ENCODE results near the gene SLC40A1. TPM values are rescaled to one million over a fixed set of nuclear protein-coding genes. Genes with fewer than 3 reads are reported as not detected.

SLC40A1 gene
- total RNA-seq, 1 experiment from 2014 or later, result 0.87 TPM

GRCh38 chr2:189587780-189588179 is 7.2 kb upstream of the SLC40A1 start:
- DNase-seq (ENCODE audit: low read depth in 1 of 2, low spot score in 2 of 2), result no peak
- Histone ChIP-seq H3K27me3 (replicated peaks) (peaks cover 22% of the 10 kb centered on the region), H3K27ac (no peak overlapping the region), H3K4me1 (replicated peaks) (no peaks in the 10 kb centered on the region), H3K36me3 (no peaks in the 10 kb centered on the region), H3K9me3 (replicated peaks) (no peaks in the 10 kb centered on the region), H3K4me3 (no peak overlapping the region)

- peaks cover 7% of the 10 kb centered on the region; the same call in 1 of the 2 replicates for H3K4me1 ChIP-seq (replicated peaks)
- no peaks in the 10 kb centered on the region for H3K9me3 ChIP-seq (replicated peaks)
- H3K4me3 ChIP-seq, result no peak overlapping the region
- no peak for DNase-seq (ENCODE audit: low read depth in 1 of 2, low spot score in 2 of 2)
- no peak overlapping the region for H3K27ac ChIP-seq
- H3K36me3 ChIP-seq, result no peaks in the 10 kb centered on the region
- peaks cover 47% of the 10 kb centered on the region for H3K27me3 ChIP-seq (replicated peaks)
Observed at GRCh38 chr2:189585226-189585756, 4.7 kb upstream of the SLC40A1 start.

- no peak for DNase-seq (ENCODE audit: low read depth in 1 of 2, low spot score in 2 of 2)
- no peaks in the 10 kb centered on the region for H3K9me3 ChIP-seq (replicated peaks)
- no peaks in the 10 kb centered on the region for H3K36me3 ChIP-seq
- no peak overlapping the region for H3K4me3 ChIP-seq
- peaks cover 52% of the 10 kb centered on the region for H3K27me3 ChIP-seq (replicated peaks)
- peaks cover 9% of the 10 kb centered on the region; the same call in 1 of the 2 replicates for H3K4me1 ChIP-seq (replicated peaks)
- H3K27ac ChIP-seq, result no peak overlapping the region
Observed at GRCh38 chr2:189584686-189585085, 4.1 kb upstream of the SLC40A1 start.

- no peak for DNase-seq (ENCODE audit: low read depth in 1 of 2, low spot score in 2 of 2)
- Histone ChIP-seq H3K27ac (no peak overlapping the region), H3K36me3 (no peaks in the 10 kb centered on the region), H3K4me1 (replicated peaks) (peaks cover 9% of the 10 kb centered on the region; the same call in 1 of the 2 replicates), H3K4me3 (no peak overlapping the region), H3K9me3 (replicated peaks) (no peaks in the 10 kb centered on the region), H3K27me3 (replicated peaks) (peaks cover 61% of the 10 kb centered on the region)
Observed at GRCh38 chr2:189583227-189584198, 2.9 kb upstream of the SLC40A1 start.

- no peaks in the 10 kb centered on the region for H3K9me3 ChIP-seq (replicated peaks)
- H3K4me3 ChIP-seq, result no peak overlapping the region
- peaks cover 66% of the 10 kb centered on the region for H3K27me3 ChIP-seq (replicated peaks)
- peaks cover 9% of the 10 kb centered on the region; the same call in 1 of the 2 replicates for H3K4me1 ChIP-seq (replicated peaks)
- H3K36me3 ChIP-seq, result no peaks in the 10 kb centered on the region
- no peak overlapping the region for H3K27ac ChIP-seq
- DNase-seq (ENCODE audit: low read depth in 1 of 2, low spot score in 2 of 2), result no peak
Observed at GRCh38 chr2:189582809-189583192, 2.2 kb upstream of the SLC40A1 start.

GRCh38 chr2:189582140-189582808 is 1.7 kb upstream of the SLC40A1 start:
- Histone ChIP-seq H3K27ac (no peak overlapping the region), H3K27me3 (replicated peaks) (peaks cover 65% of the 10 kb centered on the region), H3K36me3 (no peaks in the 10 kb centered on the region), H3K4me3 (no peak overlapping the region), H3K4me1 (replicated peaks) (peaks cover 9% of the 10 kb centered on the region; the same call in 1 of the 2 replicates), H3K9me3 (replicated peaks) (no peaks in the 10 kb centered on the region)
- no peak for DNase-seq (ENCODE audit: low read depth in 1 of 2, low spot score in 2 of 2)

GRCh38 chr2:189581354-189582139 is 961 bp upstream of the SLC40A1 start:
- H3K9me3 ChIP-seq (replicated peaks), result no peaks in the 10 kb centered on the region
- H3K27ac ChIP-seq, result no peak overlapping the region
- no peak for DNase-seq (ENCODE audit: low read depth in 1 of 2, low spot score in 2 of 2)
- H3K27me3 ChIP-seq (replicated peaks), result peaks cover 68% of the 10 kb centered on the region
- no peaks in the 10 kb centered on the region for H3K36me3 ChIP-seq
- H3K4me1 ChIP-seq (replicated peaks), result peaks cover 9% of the 10 kb centered on the region; the same call in 1 of the 2 replicates
- peak overlapping the region; percentile 40 for H3K4me3 ChIP-seq

GRCh38 chr2:189580241-189580651 is 340 bp downstream of the SLC40A1 start:
- H3K9me3 ChIP-seq (replicated peaks), result no peaks in the 10 kb centered on the region
- no peak for DNase-seq (ENCODE audit: low read depth in 1 of 2, low spot score in 2 of 2)
- H3K4me1 ChIP-seq (replicated peaks), result peaks cover 9% of the 10 kb centered on the region; the same call in 1 of the 2 replicates
- H3K27ac ChIP-seq, result no peak overlapping the region
- no peaks in the 10 kb centered on the region for H3K36me3 ChIP-seq
- H3K27me3 ChIP-seq (replicated peaks), result peaks cover 61% of the 10 kb centered on the region
- H3K4me3 ChIP-seq, result peak overlapping the region; percentile 40

DNA sequence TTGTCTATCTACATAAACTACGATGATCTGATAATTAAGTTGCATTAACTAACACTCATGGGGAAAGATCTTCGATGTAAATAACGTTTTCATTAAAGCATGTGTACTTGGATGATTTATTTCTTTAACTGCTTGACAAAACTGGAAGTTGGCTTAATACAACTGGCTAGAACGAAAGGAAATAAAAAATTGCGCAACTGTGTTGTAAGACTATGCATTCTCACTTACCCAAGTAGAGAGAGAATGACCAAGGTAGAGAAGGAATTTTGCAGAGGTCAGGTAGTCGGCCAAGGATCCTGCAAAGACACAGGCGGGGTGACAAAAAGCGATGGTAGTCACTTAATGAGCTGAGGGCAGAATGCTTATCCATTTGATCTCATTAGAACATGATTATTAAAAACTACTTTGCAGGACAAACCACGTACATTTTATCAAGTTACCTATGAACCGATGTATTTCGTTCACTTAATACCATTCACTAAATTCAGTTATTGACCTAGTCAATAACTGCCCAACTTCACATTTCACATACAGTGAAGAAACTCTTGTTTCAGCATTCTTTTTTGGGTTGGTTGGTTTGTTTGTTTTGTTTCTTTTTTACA is 900 bp downstream of the SLC40A1 start:
- H3K4me1 ChIP-seq (replicated peaks), result peaks cover 9% of the 10 kb centered on the region; the same call in 1 of the 2 replicates
- no peak for DNase-seq (ENCODE audit: low read depth in 1 of 2, low spot score in 2 of 2)
- H3K9me3 ChIP-seq (replicated peaks), result no peaks in the 10 kb centered on the region
- H3K27ac ChIP-seq, result no peak overlapping the region
- H3K4me3 ChIP-seq, result no peak overlapping the region
- H3K36me3 ChIP-seq, result no peaks in the 10 kb centered on the region
- H3K27me3 ChIP-seq (replicated peaks), result peaks cover 61% of the 10 kb centered on the region

GRCh38 chr2:189578272-189578950 is 2.2 kb downstream of the SLC40A1 start:
- H3K4me3 ChIP-seq, result no peak overlapping the region
- no peak overlapping the region for H3K27ac ChIP-seq

DNA sequence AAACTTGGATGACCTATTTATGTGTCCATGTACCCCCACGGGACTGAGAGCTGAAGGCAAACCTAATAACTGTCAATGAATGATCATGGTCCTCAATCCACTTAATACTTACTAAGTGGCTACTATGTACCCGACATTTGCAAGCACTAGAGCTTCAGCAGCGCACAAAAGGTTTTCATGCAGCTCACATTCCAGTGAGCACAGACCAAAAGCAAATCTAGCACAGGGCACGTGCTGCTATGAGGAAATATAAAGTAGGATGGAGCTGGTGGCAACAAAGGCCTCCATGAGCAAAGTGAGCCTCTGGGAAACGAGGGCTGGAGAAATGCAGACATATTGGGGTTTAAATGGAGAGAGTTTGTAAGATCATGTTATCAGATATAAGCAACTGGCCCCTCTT is 3.5 kb downstream of the SLC40A1 start:
- peaks cover 44% of the 10 kb centered on the region for H3K27me3 ChIP-seq (replicated peaks)

More at GRCh38 chr2:189578272-189578950, 2.2 kb downstream of the SLC40A1 start:
- peaks cover 55% of the 10 kb centered on the region for H3K27me3 ChIP-seq (replicated peaks)
- H3K9me3 ChIP-seq (replicated peaks), result no peaks in the 10 kb centered on the region
- H3K4me1 ChIP-seq (replicated peaks), result peaks cover 9% of the 10 kb centered on the region; the same call in 1 of the 2 replicates
- no peak for DNase-seq (ENCODE audit: low read depth in 1 of 2, low spot score in 2 of 2)
- no peaks in the 10 kb centered on the region for H3K36me3 ChIP-seq

GRCh38 chr2:189576396-189576795 is 4.2 kb downstream of the SLC40A1 start:
- Histone ChIP-seq H3K27ac (no peak overlapping the region), H3K4me3 (no peak overlapping the region), H3K36me3 (no peaks in the 10 kb centered on the region), H3K27me3 (replicated peaks) (peaks cover 37% of the 10 kb centered on the region), H3K4me1 (replicated peaks) (peaks cover 9% of the 10 kb centered on the region; the same call in 1 of the 2 replicates), H3K9me3 (replicated peaks) (no peaks in the 10 kb centered on the region)
- no peak for DNase-seq (ENCODE audit: low read depth in 1 of 2, low spot score in 2 of 2)

More for the DNA sequence above, 3.5 kb downstream of the SLC40A1 start:
- H3K4me1 ChIP-seq (replicated peaks), result peaks cover 9% of the 10 kb centered on the region; the same call in 1 of the 2 replicates
- no peaks in the 10 kb centered on the region for H3K9me3 ChIP-seq (replicated peaks)
- DNase-seq (ENCODE audit: low read depth in 1 of 2, low spot score in 2 of 2), result no peak
- no peak overlapping the region for H3K27ac ChIP-seq
- no peaks in the 10 kb centered on the region for H3K36me3 ChIP-seq
- no peak overlapping the region for H3K4me3 ChIP-seq
